ENCODE data around the gene GAL3ST2. TPM values are rescaled to one million over a fixed set of nuclear protein-coding genes. Genes with fewer than 3 reads are reported as not detected.
"Not testable (repeated sequence)": the region's sequence is repeated elsewhere in the genome, so short reads cannot be mapped to it uniquely, and the experiment has no call there.

The GAL3ST2 gene
- total and polyA plus RNA-seq, 5 donors from 2014 or later = 1.1 TPM; not detected in 4

DNA sequence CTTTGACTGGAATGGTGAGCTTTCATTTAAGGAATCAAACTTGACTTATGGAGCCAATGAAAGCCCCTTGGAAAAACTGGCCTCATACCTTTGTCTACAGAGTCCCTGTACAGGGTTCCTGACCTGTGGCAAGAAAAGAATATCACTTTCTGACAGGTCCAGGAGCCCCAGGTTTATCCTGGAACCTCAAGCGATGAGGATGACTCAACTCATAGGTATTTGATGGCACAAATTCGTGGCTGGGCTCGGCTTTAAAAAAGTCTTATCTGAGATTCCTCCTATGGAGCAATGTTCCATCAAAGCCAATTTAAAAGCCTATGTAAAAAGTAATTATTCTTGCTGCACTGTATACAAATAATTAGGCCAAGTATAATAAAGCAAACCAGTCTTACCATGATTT lies 14.8 kb downstream of the GAL3ST2 start:
- not testable (repeated sequence) for H3K27me3 Mint-ChIP-seq, H3K4me3 Mint-ChIP-seq, H3K4me1 Mint-ChIP-seq

DNA sequence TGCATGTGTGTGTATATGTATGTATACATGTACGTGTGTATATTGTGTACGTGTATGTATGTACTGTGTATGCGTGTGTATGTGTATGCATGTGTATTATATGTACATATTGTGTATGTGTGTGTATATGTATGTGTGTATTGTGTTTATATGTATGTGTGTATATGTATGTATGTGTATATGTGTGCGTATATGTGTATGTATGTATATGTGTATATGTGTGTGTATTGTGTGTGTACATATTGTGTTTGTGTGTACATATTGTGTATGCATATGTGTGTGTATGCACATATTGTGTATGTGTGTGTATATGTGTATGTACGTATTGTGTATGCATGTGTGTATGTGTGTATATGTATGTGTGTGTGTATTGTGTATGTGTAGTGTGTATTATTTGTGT lies 16.8 kb downstream of the GAL3ST2 start:
- H3K36me3 Mint-ChIP-seq = no peaks in the 10 kb centered on the region
- Histone ChIP-seq H3K4me1 (ENCODE audit: control insufficient read depth, insufficient read depth, low read length, poor library complexity, severe bottlenecking) (no peaks in the 10 kb centered on the region), H3K27ac (ENCODE audit: insufficient read depth, low read length, poor library complexity, severe bottlenecking) (no peak overlapping the region), H3K36me3 (ENCODE audit: control insufficient read depth, insufficient read depth, low read length) (no peaks in the 10 kb centered on the region), H3K27me3 (ENCODE audit: control insufficient read depth, insufficient read depth, low read length) (no peaks in the 10 kb centered on the region), H3K4me3 (ENCODE audit: low read depth, low read length) (no peak overlapping the region), H3K9me3 (ENCODE audit: control insufficient read depth in 2 of 2, low read length in 2 of 2) (no peaks in the 10 kb centered on the region)
- H3K27me3 Mint-ChIP-seq = peaks cover 5% of the 10 kb centered on the region
- no peaks in the 10 kb centered on the region for H3K9me3 Mint-ChIP-seq
- ATAC-seq (ENCODE audit: low read depth in 2 of 2) (no peak), DNase-seq (no peak)
- H3K4me3 Mint-ChIP-seq = no peak overlapping the region
- H3K4me1 Mint-ChIP-seq = no peaks in the 10 kb centered on the region
- H3K27ac Mint-ChIP-seq = no peak overlapping the region

More for the DNA sequence above, 14.8 kb downstream of the GAL3ST2 start:
- not testable (repeated sequence) for H3K9me3 ChIP-seq (ENCODE audit: control insufficient read depth in 2 of 2, low read length in 2 of 2); H3K27me3 ChIP-seq (ENCODE audit: control insufficient read depth, insufficient read depth, low read length); ATAC-seq (ENCODE audit: low read depth in 2 of 2); H3K36me3 Mint-ChIP-seq; H3K4me1 ChIP-seq (ENCODE audit: control insufficient read depth, insufficient read depth, low read length, poor library complexity, severe bottlenecking); H3K27ac ChIP-seq (ENCODE audit: insufficient read depth, low read length, poor library complexity, severe bottlenecking); H3K27ac Mint-ChIP-seq; H3K9me3 Mint-ChIP-seq; DNase-seq; H3K4me3 ChIP-seq (ENCODE audit: low read depth, low read length); H3K36me3 ChIP-seq (ENCODE audit: control insufficient read depth, insufficient read depth, low read length)

DNA sequence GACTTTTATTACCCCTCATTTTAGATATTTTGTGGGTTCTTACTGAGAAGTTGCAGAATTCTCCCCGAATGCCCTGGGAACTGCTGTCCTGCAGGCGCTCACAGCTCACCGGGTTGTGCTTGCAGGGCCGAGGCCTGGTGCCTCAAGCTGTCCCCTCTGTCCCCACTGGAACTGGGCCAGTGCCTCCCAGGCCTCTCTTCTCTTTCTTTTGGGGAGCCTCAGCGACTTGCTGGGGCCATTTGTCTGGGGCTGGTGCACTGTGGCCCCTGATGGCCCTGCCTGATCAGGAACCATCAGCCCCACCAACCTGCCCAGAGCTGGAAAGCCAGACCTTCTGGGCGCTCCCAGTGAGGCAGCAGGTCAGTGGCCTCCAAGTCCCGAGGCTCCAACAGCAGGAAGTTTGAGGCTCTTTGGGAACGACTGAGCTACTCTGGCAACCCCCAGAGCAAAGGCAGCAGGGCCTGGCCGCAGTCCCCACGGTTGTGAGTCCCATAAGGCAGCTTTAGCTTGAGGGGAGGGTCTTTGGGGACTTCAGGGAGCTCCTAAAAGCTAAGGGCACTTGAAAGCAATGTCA lies 17.7 kb downstream of the GAL3ST2 start:
- Mint-ChIP-seq H3K4me3 (no peak overlapping the region), H3K9me3 (no peaks in the 10 kb centered on the region), H3K36me3 (no peaks in the 10 kb centered on the region), H3K4me1 (no peaks in the 10 kb centered on the region), H3K27me3 (peaks cover 5% of the 10 kb centered on the region), H3K27ac (no peak overlapping the region)
- Histone ChIP-seq H3K27me3 (ENCODE audit: control insufficient read depth, insufficient read depth, low read length) (no peaks in the 10 kb centered on the region), H3K9me3 (ENCODE audit: control insufficient read depth in 2 of 2, low read length in 2 of 2) (no peaks in the 10 kb centered on the region), H3K4me1 (ENCODE audit: control insufficient read depth, insufficient read depth, low read length, poor library complexity, severe bottlenecking) (no peaks in the 10 kb centered on the region), H3K27ac (ENCODE audit: insufficient read depth, low read length, poor library complexity, severe bottlenecking) (no peak overlapping the region), H3K36me3 (ENCODE audit: control insufficient read depth, insufficient read depth, low read length) (no peaks in the 10 kb centered on the region), H3K4me3 (ENCODE audit: low read depth, low read length) (no peak overlapping the region)
- no peak for DNase-seq
- no peak for ATAC-seq (ENCODE audit: low read depth in 2 of 2)

DNA sequence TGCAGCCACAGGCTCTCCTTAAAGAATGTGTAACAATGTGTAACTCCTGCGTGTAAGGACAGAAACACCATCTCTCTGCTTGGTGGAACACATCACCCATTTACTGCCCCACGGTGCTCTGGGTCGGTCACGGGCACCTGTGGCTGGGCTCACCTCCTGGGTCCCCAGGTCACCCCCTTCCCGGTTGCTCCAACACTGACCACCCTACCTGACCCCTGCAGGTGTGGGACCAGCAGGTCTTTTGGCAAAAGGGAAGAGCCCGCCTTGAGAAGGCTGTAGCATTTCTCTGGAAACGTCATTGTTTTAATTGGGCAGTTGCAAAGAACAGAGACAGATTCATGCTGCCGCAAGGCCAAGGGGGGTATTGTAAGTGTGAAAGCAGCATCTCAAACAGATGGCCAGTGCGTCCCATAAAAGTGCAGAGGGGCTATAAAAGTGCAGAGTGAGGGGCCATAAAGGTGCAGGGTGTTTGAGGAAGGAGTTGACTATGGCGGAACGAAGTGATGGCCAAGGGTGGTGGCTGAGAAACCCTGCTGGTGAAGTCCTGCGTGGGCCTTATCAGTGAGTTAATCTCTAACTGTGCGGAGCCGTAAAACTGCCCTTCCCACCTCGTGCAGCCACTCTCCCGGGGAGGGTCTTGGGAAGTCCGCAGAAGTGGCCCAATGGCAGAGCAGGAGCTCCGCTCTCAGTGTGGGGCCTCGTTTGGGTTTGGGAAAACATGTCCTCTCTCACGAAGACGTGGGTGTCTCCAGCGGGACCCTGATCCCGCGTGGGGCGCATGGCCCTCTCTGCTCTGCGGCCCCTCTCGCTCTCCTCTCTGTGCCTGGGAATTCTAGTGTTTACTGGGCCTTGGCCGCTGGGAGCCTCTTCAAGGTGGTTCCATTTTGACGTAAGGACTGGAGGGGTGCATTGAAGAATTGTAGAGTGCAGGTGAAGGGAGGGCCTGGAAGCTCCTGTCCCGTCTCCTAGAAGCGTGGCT lies 18.7 kb downstream of the GAL3ST2 start:
- Histone ChIP-seq H3K9me3 (ENCODE audit: control insufficient read depth in 2 of 2, low read length in 2 of 2) (no peaks in the 10 kb centered on the region), H3K4me1 (ENCODE audit: control insufficient read depth, insufficient read depth, low read length, poor library complexity, severe bottlenecking) (no peaks in the 10 kb centered on the region), H3K36me3 (ENCODE audit: control insufficient read depth, insufficient read depth, low read length) (no peaks in the 10 kb centered on the region), H3K27me3 (ENCODE audit: control insufficient read depth, insufficient read depth, low read length) (no peaks in the 10 kb centered on the region), H3K27ac (ENCODE audit: insufficient read depth, low read length, poor library complexity, severe bottlenecking) (no peak overlapping the region), H3K4me3 (ENCODE audit: low read depth, low read length) (no peak overlapping the region)
- DNase-seq = no peak
- H3K4me3 Mint-ChIP-seq = no peak overlapping the region
- no peak for ATAC-seq (ENCODE audit: low read depth in 2 of 2)
- peaks cover 5% of the 10 kb centered on the region for H3K27me3 Mint-ChIP-seq
- no peaks in the 10 kb centered on the region for H3K9me3 Mint-ChIP-seq
- H3K4me1 Mint-ChIP-seq = no peaks in the 10 kb centered on the region
- H3K36me3 Mint-ChIP-seq = no peaks in the 10 kb centered on the region
- no peak overlapping the region for H3K27ac Mint-ChIP-seq

DNA sequence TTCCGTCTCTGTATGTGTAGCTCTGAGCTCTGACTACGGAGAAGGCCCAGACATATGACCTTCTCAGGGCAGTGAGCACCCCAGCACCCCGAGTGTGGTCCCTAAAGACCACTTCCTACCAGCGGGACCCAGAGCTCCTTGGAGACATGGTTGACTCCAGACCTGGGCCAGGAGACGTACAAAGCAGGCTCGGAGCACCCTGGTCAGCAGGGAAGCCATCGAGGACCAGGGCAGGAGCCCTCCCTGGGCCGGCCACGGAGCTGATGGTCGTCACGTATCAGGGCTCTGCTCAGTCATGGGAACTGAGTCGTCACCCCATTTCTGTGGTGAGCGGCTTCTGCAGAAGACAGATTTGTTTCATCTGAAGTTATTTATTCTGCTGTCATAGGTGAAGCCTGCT lies 19.6 kb downstream of the GAL3ST2 start:
- Histone ChIP-seq H3K4me1 (ENCODE audit: control insufficient read depth, insufficient read depth, low read length, poor library complexity, severe bottlenecking) (no peaks in the 10 kb centered on the region), H3K9me3 (ENCODE audit: control insufficient read depth in 2 of 2, low read length in 2 of 2) (no peaks in the 10 kb centered on the region), H3K4me3 (ENCODE audit: low read depth, low read length) (no peak overlapping the region), H3K36me3 (ENCODE audit: control insufficient read depth, insufficient read depth, low read length) (no peaks in the 10 kb centered on the region), H3K27me3 (ENCODE audit: control insufficient read depth, insufficient read depth, low read length) (no peaks in the 10 kb centered on the region), H3K27ac (ENCODE audit: insufficient read depth, low read length, poor library complexity, severe bottlenecking) (no peak overlapping the region)
- H3K9me3 Mint-ChIP-seq = no peaks in the 10 kb centered on the region
- H3K27me3 Mint-ChIP-seq = peaks cover 2% of the 10 kb centered on the region
- no peak for DNase-seq
- no peaks in the 10 kb centered on the region for H3K36me3 Mint-ChIP-seq
- no peak overlapping the region for H3K27ac Mint-ChIP-seq
- no peak overlapping the region for H3K4me3 Mint-ChIP-seq
- no peak for ATAC-seq (ENCODE audit: low read depth in 2 of 2)
- no peaks in the 10 kb centered on the region for H3K4me1 Mint-ChIP-seq

DNA sequence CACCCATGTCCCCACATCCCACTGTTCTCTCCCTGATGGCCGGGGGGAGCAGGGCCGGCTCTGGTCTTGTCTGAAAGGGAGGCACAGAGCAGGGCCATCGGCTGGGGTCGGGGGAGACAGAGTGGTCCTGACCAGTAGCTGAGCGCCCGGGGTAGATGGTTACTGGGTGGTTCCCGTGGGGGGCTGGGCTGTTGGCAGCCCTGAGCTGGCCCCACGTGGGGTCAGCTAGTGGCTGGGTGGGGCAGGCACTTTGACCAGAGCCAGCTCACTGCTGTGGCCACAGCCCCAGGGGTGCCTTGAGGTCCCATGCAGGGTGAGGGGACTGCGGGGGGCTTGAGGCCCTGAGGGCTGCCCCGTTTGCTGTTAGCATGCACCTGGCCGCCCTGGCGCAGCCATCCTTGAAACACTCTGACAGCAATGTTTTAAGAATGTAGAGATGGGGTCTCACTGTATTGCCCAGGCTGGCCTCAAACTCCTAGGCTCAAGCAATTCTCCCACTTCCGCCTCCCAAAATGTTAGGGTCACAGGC lies 20.1 kb downstream of the GAL3ST2 start:
- H3K4me3 Mint-ChIP-seq = no peak overlapping the region
- H3K4me1 Mint-ChIP-seq = no peaks in the 10 kb centered on the region
- ATAC-seq (ENCODE audit: low read depth in 2 of 2) (no peak), DNase-seq (no peak)
- no peak overlapping the region for H3K27ac Mint-ChIP-seq
- H3K36me3 Mint-ChIP-seq = no peaks in the 10 kb centered on the region
- H3K27ac ChIP-seq (ENCODE audit: insufficient read depth, low read length, poor library complexity, severe bottlenecking) = no peak overlapping the region
- no peak overlapping the region for H3K4me3 ChIP-seq (ENCODE audit: low read depth, low read length)
- H3K36me3 ChIP-seq (ENCODE audit: control insufficient read depth, insufficient read depth, low read length) = no peaks in the 10 kb centered on the region
- H3K4me1 ChIP-seq (ENCODE audit: control insufficient read depth, insufficient read depth, low read length, poor library complexity, severe bottlenecking) = no peaks in the 10 kb centered on the region
- H3K9me3 ChIP-seq (ENCODE audit: control insufficient read depth in 2 of 2, low read length in 2 of 2) = no peaks in the 10 kb centered on the region
- H3K9me3 Mint-ChIP-seq = no peaks in the 10 kb centered on the region
- H3K27me3 ChIP-seq (ENCODE audit: control insufficient read depth, insufficient read depth, low read length) = no peaks in the 10 kb centered on the region
- peaks cover 4% of the 10 kb centered on the region for H3K27me3 Mint-ChIP-seq

DNA sequence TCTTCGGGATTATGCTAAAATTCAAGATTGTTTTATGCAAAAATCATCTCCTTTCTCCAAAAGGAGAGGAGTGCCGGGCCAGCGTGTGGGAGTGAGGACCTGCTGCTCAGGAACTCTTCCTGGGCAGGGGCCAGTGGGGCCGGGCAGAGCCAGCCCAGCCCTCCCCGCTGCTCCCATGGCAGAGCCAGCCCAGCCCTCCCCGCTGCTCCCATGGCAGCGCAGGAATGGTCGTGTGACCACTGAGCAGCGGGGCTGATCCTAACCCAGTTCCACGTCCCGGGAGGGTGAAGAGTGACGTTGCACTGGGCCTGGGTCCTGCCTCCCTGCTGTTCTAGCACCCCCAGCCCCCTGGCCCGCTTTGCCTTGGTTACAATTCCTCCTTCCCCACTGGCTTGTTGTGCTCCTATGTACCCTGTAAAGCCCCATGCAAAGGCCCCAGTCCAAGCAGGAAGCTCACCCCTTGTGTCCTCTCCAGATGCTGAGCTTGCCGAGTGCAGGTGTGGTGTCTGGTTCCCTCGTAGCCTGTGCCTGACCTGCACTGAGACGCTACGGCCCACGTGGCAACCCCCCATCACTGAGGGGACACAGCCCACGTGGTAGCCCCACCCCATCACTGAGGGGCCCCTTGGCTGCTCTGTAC lies 20.9 kb downstream of the GAL3ST2 start:
- DNase-seq (no peak), ATAC-seq (ENCODE audit: low read depth in 2 of 2) (no peak)
- Histone ChIP-seq H3K27me3 (ENCODE audit: control insufficient read depth, insufficient read depth, low read length) (no peaks in the 10 kb centered on the region), H3K36me3 (ENCODE audit: control insufficient read depth, insufficient read depth, low read length) (no peaks in the 10 kb centered on the region), H3K4me3 (ENCODE audit: low read depth, low read length) (no peak overlapping the region), H3K27ac (ENCODE audit: insufficient read depth, low read length, poor library complexity, severe bottlenecking) (no peak overlapping the region), H3K9me3 (ENCODE audit: control insufficient read depth in 2 of 2, low read length in 2 of 2) (no peaks in the 10 kb centered on the region), H3K4me1 (ENCODE audit: control insufficient read depth, insufficient read depth, low read length, poor library complexity, severe bottlenecking) (no peaks in the 10 kb centered on the region)
- Mint-ChIP-seq H3K36me3 (no peaks in the 10 kb centered on the region), H3K9me3 (no peaks in the 10 kb centered on the region), H3K27ac (peak overlapping the region in 1 of 3 donors; percentile 36), H3K27me3 (peaks cover 4% of the 10 kb centered on the region), H3K4me1 (no peaks in the 10 kb centered on the region), H3K4me3 (no peak overlapping the region)
